ENCODE results near the gene CNTFR. TPM values are rescaled to one million over a fixed set of nuclear protein-coding genes. Genes with fewer than 3 reads are reported as not detected.

CNTFR gene
- total and polyA plus RNA-seq, 2 of the 8 experiments (the other 6 are each of a cell fraction or from before 2014, with no cell fraction given): 1.2 to 4.2 TPM

DNA sequence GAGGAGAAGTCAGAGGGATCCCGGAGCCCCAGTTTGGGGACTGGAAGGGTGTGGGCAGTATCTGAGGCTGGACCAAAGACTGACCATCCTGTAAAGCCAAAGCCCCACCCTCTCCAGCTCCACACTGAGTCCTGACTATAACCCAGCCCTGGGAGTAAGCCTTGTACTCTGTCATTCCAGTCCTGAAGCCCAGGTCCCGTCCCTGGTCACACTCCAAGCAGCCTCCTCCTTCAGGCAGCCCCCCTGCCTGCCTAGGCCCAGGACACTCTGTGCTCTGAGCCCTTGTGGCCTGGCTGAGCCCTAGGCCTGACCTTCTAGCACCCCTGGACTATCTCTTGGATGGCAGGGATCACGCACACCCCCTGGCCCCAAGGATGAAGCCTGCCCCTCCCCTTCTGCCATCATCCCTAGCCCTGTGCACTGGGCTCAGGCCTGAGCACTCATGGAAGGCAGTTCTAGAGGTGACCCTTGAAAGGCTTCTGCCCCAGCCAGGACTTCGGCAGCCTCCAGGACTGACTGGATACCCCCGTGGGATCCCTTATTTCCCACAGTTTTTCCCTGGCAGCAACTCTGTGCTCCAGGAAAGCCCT lies 38.7 kb downstream of the CNTFR start (continued):
- TF ChIP-seq, protein P1, sequence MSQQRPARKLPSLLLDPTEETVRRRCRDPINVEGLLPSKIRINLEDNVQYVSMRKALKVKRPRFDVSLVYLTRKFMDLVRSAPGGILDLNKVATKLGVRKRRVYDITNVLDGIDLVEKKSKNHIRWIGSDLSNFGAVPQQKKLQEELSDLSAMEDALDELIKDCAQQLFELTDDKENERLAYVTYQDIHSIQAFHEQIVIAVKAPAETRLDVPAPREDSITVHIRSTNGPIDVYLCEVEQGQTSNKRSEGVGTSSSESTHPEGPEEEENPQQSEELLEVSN (IDR thresholded peaks at IDR 0.05): no peak
- no peak for TF ChIP-seq EGR1 (IDR thresholded peaks at IDR 0.05; ENCODE audit: borderline replicate concordance, low read depth, low read length)

All from H1 (cell line).